Activated T-helper 1 cell treated with anti-CD3 and anti-CD28 coated beads, Interleukin-12 subunit alpha, Interleukin-12 subunit beta, Interleukin-2, Interleukin-4 antibody, amounts not matched to agents 30 ng/mL and 10 ng/mL and 1 ng/mL, durations not matched to agents 14 hours and 24 hours and 36 hours (primary cell): Measurements from ENCODE around the gene THEM5. TPM values are rescaled to one million over a fixed set of nuclear protein-coding genes. Genes with fewer than 3 reads are reported as not detected.

ENCODE experiments used
- DNase-seq: peaks from one replicate; pipeline ENCODE4 v3.0.0; 2021; ENCODE audit warnings: low spot score
- H3K27ac Mint-ChIP-seq: one replicate; pipeline ENCODE4 v1.8.0; 2021; ENCODE audit warnings: mild to moderate bottlenecking, mixed read lengths
- H3K27me3 Mint-ChIP-seq: one replicate; pipeline ENCODE4 v1.8.0; 2022; ENCODE audit warnings: mild to moderate bottlenecking, moderate library complexity, mixed read lengths; ENCODE audit not compliant: insufficient read depth
- H3K36me3 Mint-ChIP-seq: one replicate; pipeline ENCODE4 v1.8.0; 2021; ENCODE audit warnings: low read depth, mixed read lengths
- H3K4me1 Mint-ChIP-seq: one replicate; pipeline ENCODE4 v1.8.0; 2021; ENCODE audit warnings: low read depth, mixed read lengths
- H3K4me3 Mint-ChIP-seq: one replicate; pipeline ENCODE4 v1.8.0; 2021; ENCODE audit warnings: mild to moderate bottlenecking, moderate library complexity, mixed read lengths
- H3K9me3 Mint-ChIP-seq: one replicate; pipeline ENCODE4 v1.8.0; 2021; ENCODE audit warnings: mixed read lengths
- intact Hi-C: fragments of 100-400 bp; cut with micrococcal nuclease; formaldehyde crosslinking; loops from one replicate; pipeline ENCODE4 v1.15.1; 2024
- total RNA-seq: library from RNA; stranded (reverse); gene quantifications from 2 replicates; pipeline ENCODE4 v1.2.3, GENCODE V29; 2022

The THEM5 gene
- total RNA-seq, 1 donor from 2014 or later, result not detected

GRCh38 chr1:151819976-151820623 is 33.4 kb downstream of the THEM5 start:
- DNase-seq, result no peak
- Mint-ChIP-seq H3K27me3 (peaks cover 2% of the 10 kb centered on the region), H3K4me1 (peaks cover 75% of the 10 kb centered on the region), H3K4me3 (no peak overlapping the region), H3K36me3 (no peaks in the 10 kb centered on the region), H3K27ac (peak overlapping the region; percentile 67), H3K9me3 (no peaks in the 10 kb centered on the region)
- intact Hi-C loops, result no loop called here

- Mint-ChIP-seq H3K4me1 (peaks cover 72% of the 10 kb centered on the region), H3K9me3 (no peaks in the 10 kb centered on the region), H3K27me3 (peaks cover 2% of the 10 kb centered on the region)
These were observed 34.2 kb downstream of the THEM5 start for GRCh38 chr1:151819227-151819835.

GRCh38 chr1:151817353-151817730 is 36.2 kb downstream of the THEM5 start:
- Mint-ChIP-seq H3K9me3 (no peaks in the 10 kb centered on the region), H3K36me3 (no peaks in the 10 kb centered on the region), H3K27ac (no peak overlapping the region), H3K4me1 (peaks cover 66% of the 10 kb centered on the region), H3K27me3 (peaks cover 2% of the 10 kb centered on the region), H3K4me3 (no peak overlapping the region)
- no peak for DNase-seq
- intact Hi-C loops, result no loop called here

More at GRCh38 chr1:151819227-151819835, 34.2 kb downstream of the THEM5 start:
- H3K27ac Mint-ChIP-seq, result peak overlapping the region; percentile 24
- no peak overlapping the region for H3K4me3 Mint-ChIP-seq
- H3K36me3 Mint-ChIP-seq, result no peaks in the 10 kb centered on the region
- no peak for DNase-seq
- intact Hi-C loops, result no loop called here

- H3K27ac Mint-ChIP-seq, result no peak overlapping the region
- H3K4me3 Mint-ChIP-seq, result no peak overlapping the region
- DNase-seq, result no peak
- intact Hi-C loops, result no loop called here
- peaks cover 2% of the 10 kb centered on the region for H3K27me3 Mint-ChIP-seq
- H3K4me1 Mint-ChIP-seq, result peaks cover 60% of the 10 kb centered on the region
- no peaks in the 10 kb centered on the region for H3K9me3 Mint-ChIP-seq
- no peaks in the 10 kb centered on the region for H3K36me3 Mint-ChIP-seq
These were observed 36.8 kb downstream of the THEM5 start for GRCh38 chr1:151816548-151817352.

- H3K27me3 Mint-ChIP-seq, result peaks cover 2% of the 10 kb centered on the region
- peaks cover 50% of the 10 kb centered on the region for H3K4me1 Mint-ChIP-seq
- no peaks in the 10 kb centered on the region for H3K9me3 Mint-ChIP-seq
- intact Hi-C loops, result no loop called here
- peak overlapping the region; percentile 25 for H3K4me3 Mint-ChIP-seq
- H3K36me3 Mint-ChIP-seq, result no peaks in the 10 kb centered on the region
- DNase-seq, result no peak
- peak overlapping the region; percentile 30 for H3K27ac Mint-ChIP-seq
These were observed 37.7 kb downstream of the THEM5 start for GRCh38 chr1:151815716-151816327.

GRCh38 chr1:151814971-151815545 is 38.5 kb downstream of the THEM5 start:
- Mint-ChIP-seq H3K4me3 (no peak overlapping the region), H3K27ac (no peak overlapping the region), H3K4me1 (peaks cover 43% of the 10 kb centered on the region), H3K27me3 (peaks cover 2% of the 10 kb centered on the region), H3K9me3 (no peaks in the 10 kb centered on the region), H3K36me3 (no peaks in the 10 kb centered on the region)
- intact Hi-C loops, result no loop called here
- DNase-seq, result no peak

- no peak overlapping the region for H3K27ac Mint-ChIP-seq
- peaks cover 4% of the 10 kb centered on the region for H3K27me3 Mint-ChIP-seq
- peaks cover 37% of the 10 kb centered on the region for H3K4me1 Mint-ChIP-seq
- H3K4me3 Mint-ChIP-seq, result no peak overlapping the region
- no peaks in the 10 kb centered on the region for H3K36me3 Mint-ChIP-seq
- intact Hi-C loops, result no loop called here
- H3K9me3 Mint-ChIP-seq, result no peaks in the 10 kb centered on the region
- no peak for DNase-seq
These were observed 39.1 kb downstream of the THEM5 start for GRCh38 chr1:151814426-151814825.

GRCh38 chr1:151813271-151813977 is 40.1 kb downstream of the THEM5 start:
- H3K4me1 Mint-ChIP-seq, result peaks cover 30% of the 10 kb centered on the region

GRCh38 chr1:151811181-151811580 is 42.3 kb downstream of the THEM5 start:
- intact Hi-C loops, result no loop called here
- peaks cover 16% of the 10 kb centered on the region for H3K4me1 Mint-ChIP-seq
- DNase-seq, result no peak
- no peak overlapping the region for H3K27ac Mint-ChIP-seq
- no peaks in the 10 kb centered on the region for H3K9me3 Mint-ChIP-seq
- no peak overlapping the region for H3K4me3 Mint-ChIP-seq
- peaks cover 4% of the 10 kb centered on the region for H3K27me3 Mint-ChIP-seq
- peaks cover 2% of the 10 kb centered on the region for H3K36me3 Mint-ChIP-seq

More at GRCh38 chr1:151813271-151813977, 40.1 kb downstream of the THEM5 start:
- Mint-ChIP-seq H3K27me3 (peaks cover 4% of the 10 kb centered on the region), H3K4me3 (no peak overlapping the region), H3K27ac (no peak overlapping the region), H3K9me3 (no peaks in the 10 kb centered on the region), H3K36me3 (peaks cover 2% of the 10 kb centered on the region)
- intact Hi-C loops, result no loop called here
- DNase-seq, result no peak

GRCh38 chr1:151809985-151810556 is 43.4 kb downstream of the THEM5 start:
- H3K27me3 Mint-ChIP-seq, result peaks cover 2% of the 10 kb centered on the region
- H3K36me3 Mint-ChIP-seq, result peaks cover 2% of the 10 kb centered on the region
- H3K27ac Mint-ChIP-seq, result no peak overlapping the region
- intact Hi-C loops, result no loop called here
- H3K9me3 Mint-ChIP-seq, result no peaks in the 10 kb centered on the region
- DNase-seq, result no peak
- no peak overlapping the region for H3K4me3 Mint-ChIP-seq
- peaks cover 6% of the 10 kb centered on the region for H3K4me1 Mint-ChIP-seq

- Mint-ChIP-seq H3K27me3 (peaks cover 7% of the 10 kb centered on the region), H3K9me3 (no peaks in the 10 kb centered on the region), H3K4me3 (no peak overlapping the region), H3K4me1 (peaks cover 6% of the 10 kb centered on the region), H3K36me3 (peaks cover 2% of the 10 kb centered on the region), H3K27ac (no peak overlapping the region)
- no peak for DNase-seq
- intact Hi-C loops, result no loop called here
These were observed 44.1 kb downstream of the THEM5 start for GRCh38 chr1:151809290-151809984.
